K562 (cell line): Measurements from ENCODE around the gene CSF1. TPM values are rescaled to one million over a fixed set of nuclear protein-coding genes. Genes with fewer than 3 reads are reported as not detected.
A peak's percentile ranks its signal among the peaks of the same experiment; 100 is the strongest.

ENCODE experiments used
- ARHGAP35 ChIP-seq: fragments of 450-650 bp; IDR thresholded peaks from 2 replicates; pipeline ENCODE4 v1.6.1; 2018; ENCODE audit not compliant: partially characterized antibody
- ATF1 ChIP-seq, 2 experiments: fragments of 450-650 bp in 1 of 2; IDR thresholded peaks; 2 replicates each; pipeline ENCODE4 v1.6.1; 2016; ENCODE audit warnings: missing compliant biosample characterization in 1 of 2, missing genetic modification characterization in 1 of 2
- BRD4 ChIP-seq: fragments of 200-600 bp; sonication (generic); IDR thresholded peaks from 2 replicates; pipeline ENCODE4 v1.6.1; 2017; ENCODE audit warnings: inconsistent platforms
- CREB5 ChIP-seq: fragments of 250-450 bp; sonication (Bioruptor Pico); IDR thresholded peaks from 2 replicates; pipeline ENCODE4 v1.5.0; 2020; ENCODE audit warnings: mild to moderate bottlenecking
- HNRNPH1 ChIP-seq: fragments of 200-400 bp; formaldehyde crosslinking; optimal IDR thresholded peaks from 2 replicates; pipeline ENCODE3; 2017; ENCODE audit warnings: low read depth, mild to moderate bottlenecking, low read length, moderate library complexity
- HNRNPL ChIP-seq: fragments of 200-400 bp; formaldehyde crosslinking; IDR thresholded peaks from 2 replicates; pipeline ENCODE4 v1.6.1; 2017; ENCODE audit warnings: low read depth, mild to moderate bottlenecking, low read length
- IRF9 ChIP-seq: fragments of 450-650 bp; IDR thresholded peaks from 2 replicates; pipeline ENCODE4 v1.6.1; 2016; ENCODE audit warnings: missing biosample characterization, missing genetic modification characterization
- MECOM ChIP-seq: fragments of 250-450 bp; sonication (Bioruptor Pico); IDR thresholded peaks from 2 replicates; pipeline ENCODE4 v1.8.0; 2022; ENCODE audit warnings: inconsistent platforms
- MEF2A ChIP-seq: IDR thresholded peaks from 2 replicates; pipeline ENCODE4 v1.6.1; 2011; ENCODE audit warnings: low read depth, mild to moderate bottlenecking, low read length, moderate library complexity; ENCODE audit not compliant: control insufficient read depth
- PKNOX1 ChIP-seq: fragments of 450-650 bp; IDR thresholded peaks from 2 replicates; pipeline ENCODE4 v1.6.1; 2016
- RBM34 ChIP-seq: fragments of 200-400 bp; formaldehyde crosslinking; IDR thresholded peaks from 2 replicates; pipeline ENCODE4 v1.6.1; 2018; ENCODE audit warnings: low read length, borderline replicate concordance; ENCODE audit not compliant: insufficient read depth
- STAG1 ChIP-seq: sonication (generic); formaldehyde crosslinking; IDR thresholded peaks from 2 replicates; pipeline ENCODE4 v1.5.0; 2020; ENCODE audit warnings: missing genetic modification reagents, borderline replicate concordance
- TARDBP ChIP-seq: fragments of 450-650 bp; IDR thresholded peaks from 2 replicates; pipeline ENCODE4 v1.6.1; 2016
- ZBTB1 ChIP-seq: sonication (generic); formaldehyde crosslinking; IDR thresholded peaks from 2 replicates; pipeline ENCODE4 v1.8.1; 2023; ENCODE audit warnings: missing genetic modification reagents, low read depth, mild to moderate bottlenecking, borderline replicate concordance
- ZKSCAN3 ChIP-seq: fragments of 250-450 bp; sonication (Bioruptor Pico); IDR thresholded peaks from 2 replicates; pipeline ENCODE4 v1.4.0; 2020
- ZNF197 ChIP-seq: fragments of 200-800 bp; sonication (Bioruptor generic); IDR thresholded peaks from 2 replicates; pipeline ENCODE4 v1.6.1; 2016; ENCODE audit warnings: low read depth, missing genetic modification characterization, missing compliant biosample characterization
- ZNF3 ChIP-seq: fragments of 250-450 bp; sonication (Bioruptor Pico); IDR thresholded peaks from 2 replicates; pipeline ENCODE4 v1.5.0; 2021; ENCODE audit warnings: mild to moderate bottlenecking, moderate library complexity
- ZNF311 ChIP-seq: fragments of 250-450 bp; sonication (Bioruptor Pico); IDR thresholded peaks from 2 replicates; pipeline ENCODE4 v1.4.0; 2020; ENCODE audit warnings: mild to moderate bottlenecking, moderate library complexity
- ZNF384 ChIP-seq: IDR thresholded peaks from 2 replicates; pipeline ENCODE4 v1.6.1; 2012; ENCODE audit warnings: low read depth, low read length, improper control_type of control experiment
- polyA plus RNA-seq, 8 experiments: library from polyadenylated mRNA; depleted of rRNA in 4 of 8; stranded (reverse) in 5 of 8; unstranded in 3 of 8; fragments of >200 nt; fragmentation: Nextera tagmentation in 2 of 8; fragmentation: Illumina TruSeq in 1 of 8; extraction: Ambion mirVana in 2 of 8; extraction: Trizol in 1 of 8; gene quantifications; 2 replicates each; pipeline versions ENCODE4 v1.2.1 to v1.2.3, GENCODE V29; 2011 to 2014; ENCODE audit warnings: inconsistent platforms in 1 of 8, missing spikeins in 1 of 8
- total RNA-seq, 7 experiments: library from RNA; depleted of rRNA in 6 of 7; stranded (reverse); fragments of >200 nt in 6 of 7; fragmentation: Illumina TruSeq in 2 of 7; extraction: Trizol in 2 of 7; gene quantifications; 2 replicates each; pipeline versions ENCODE4 v1.2.1 to v1.2.3, GENCODE V29; 2011 to 2021; ENCODE audit warnings: low replicate concordance in 1 of 7
- TF ChIP-seq, protein P1 (sequence below): sonication (generic); formaldehyde crosslinking; IDR thresholded peaks from 2 replicates; pipeline ENCODE4 v1.8.0; 2022; ENCODE audit warnings: mild to moderate bottlenecking, missing genetic modification reagents
- TF ChIP-seq, protein P2 (sequence below): fragments of 250-450 bp; sonication (Bioruptor Pico); IDR thresholded peaks from 2 replicates; pipeline ENCODE4 v1.4.0; 2020; ENCODE audit warnings: mild to moderate bottlenecking

Gene CSF1
- total and polyA plus RNA-seq, 9 of the 15 experiments (the other 6 are each of a cell fraction or from before 2014, with no cell fraction given): 0.18 to 11.8 (median 2.8) TPM

GRCh38 chr1:109894823-109895719 lies 15.6 kb upstream of the CSF1 start (continued):
- TF ChIP-seq RBM34: no peak
- TF ChIP-seq HNRNPL: no peak
- TF ChIP-seq TARDBP: no peak
- TF ChIP-seq ZNF197 (CRISPR knock-in tag): no peak
- peak; percentile 45; the same call in 1 of the 2 replicates for TF ChIP-seq PKNOX1
- TF ChIP-seq BRD4: no peak
- no peak for TF ChIP-seq ZBTB1
- TF ChIP-seq IRF9: 0 out of 2 replicates have a peak, but pooled peaks have one; percentile 6
- TF ChIP-seq, protein P1, sequence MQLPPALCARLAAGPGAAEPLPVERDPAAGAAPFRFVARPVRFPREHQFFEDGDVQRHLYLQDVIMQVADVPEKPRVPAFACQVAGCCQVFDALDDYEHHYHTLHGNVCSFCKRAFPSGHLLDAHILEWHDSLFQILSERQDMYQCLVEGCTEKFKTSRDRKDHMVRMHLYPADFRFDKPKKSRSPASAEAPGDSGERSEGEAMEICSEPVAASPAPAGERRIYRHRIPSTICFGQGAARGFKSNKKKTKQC (CRISPR knock-in tag): no peak
- TF ChIP-seq STAG1 (CRISPR knock-in tag): no peak
- TF ChIP-seq CREB5 (CRISPR knock-in tag): no peak
- no peak; the same call in 1 of the 2 replicates for TF ChIP-seq ZNF311 (CRISPR knock-in tag)
- no peak for TF ChIP-seq ZKSCAN3 (CRISPR knock-in tag)
- TF ChIP-seq MEF2A: no peak
- no peak for TF ChIP-seq ZNF384
- no peak for TF ChIP-seq ATF1 (CRISPR knock-in tag; IDR thresholded peaks at IDR 0.05)
- no peak for TF ChIP-seq ATF1 (tag; IDR thresholded peaks at IDR 0.05)
- TF ChIP-seq ARHGAP35: peak; percentile 58
- no peak for TF ChIP-seq HNRNPH1
- no peak for TF ChIP-seq ZNF3
- no peak for TF ChIP-seq MECOM (CRISPR knock-in tag)
- TF ChIP-seq, protein P2, sequence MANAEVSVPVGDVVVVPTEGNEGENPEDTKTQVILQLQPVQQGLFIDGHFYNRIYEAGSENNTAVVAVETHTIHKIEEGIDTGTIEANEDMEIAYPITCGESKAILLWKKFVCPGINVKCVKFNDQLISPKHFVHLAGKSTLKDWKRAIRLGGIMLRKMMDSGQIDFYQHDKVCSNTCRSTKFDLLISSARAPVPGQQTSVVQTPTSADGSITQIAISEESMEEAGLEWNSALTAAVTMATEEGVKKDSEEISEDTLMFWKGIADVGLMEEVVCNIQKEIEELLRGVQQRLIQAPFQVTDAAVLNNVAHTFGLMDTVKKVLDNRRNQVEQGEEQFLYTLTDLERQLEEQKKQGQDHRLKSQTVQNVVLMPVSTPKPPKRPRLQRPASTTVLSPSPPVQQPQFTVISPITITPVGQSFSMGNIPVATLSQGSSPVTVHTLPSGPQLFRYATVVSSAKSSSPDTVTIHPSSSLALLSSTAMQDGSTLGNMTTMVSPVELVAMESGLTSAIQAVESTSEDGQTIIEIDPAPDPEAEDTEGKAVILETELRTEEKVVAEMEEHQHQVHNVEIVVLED (CRISPR knock-in tag): no peak
